K562 (cell line): ENCODE data around the gene NOPCHAP1.

Experiments
- EP300 ChIP-seq: IDR thresholded peaks from 2 replicates; pipeline ENCODE4 v1.6.1; 2012; ENCODE audit warnings: low read length, improper control_type of control experiment
- MYBL2 ChIP-seq, 2 experiments: fragments of 450-650 bp in 1 of 2; sonication (generic) in 1 of 2; formaldehyde crosslinking in 1 of 2; IDR thresholded peaks; 2 replicates each; pipeline versions ENCODE4 v1.6.1 to v1.8.1; 2017 to 2022; ENCODE audit warnings: borderline replicate concordance in 1 of 2, inconsistent platforms in 1 of 2, low read depth in 1 of 2, mild to moderate bottlenecking in 1 of 2, missing genetic modification reagents in 1 of 2, moderate library complexity in 1 of 2
- NCOR1 ChIP-seq: fragments of 450-650 bp; IDR thresholded peaks from 2 replicates; pipeline ENCODE4 v1.6.1; 2016; ENCODE audit warnings: mild to moderate bottlenecking, moderate library complexity
- RBM14 ChIP-seq: fragments of 200-400 bp; formaldehyde crosslinking; IDR thresholded peaks from 2 replicates; pipeline ENCODE4 v1.6.1; 2018; ENCODE audit warnings: low read depth, mild to moderate bottlenecking, low read length, moderate library complexity, borderline replicate concordance; ENCODE audit not compliant: insufficient read depth
- TRIM24 ChIP-seq, 2 experiments: fragments of 450-650 bp; IDR thresholded peaks; 2 replicates each; pipeline ENCODE4 v1.6.1; 2016
- TF ChIP-seq, protein P1 (sequence below): sonication (generic); formaldehyde crosslinking; IDR thresholded peaks from 2 replicates; pipeline ENCODE4 v1.8.1; 2022; ENCODE audit warnings: missing genetic modification reagents
- TF ChIP-seq, protein P2 (sequence below), 3 experiments: IDR thresholded peaks in 2 of 3; conservative IDR thresholded peaks in 1 of 3; 2 replicates each; pipeline ENCODE4 v1.5.1; 2011 to 2012; ENCODE audit warnings: low read length in 3 of 3, mild to moderate bottlenecking in 3 of 3, control low read depth in 2 of 3, improper control_type of control experiment in 1 of 3, inconsistent platforms in 1 of 3, low read depth in 1 of 3, mixed read lengths in 1 of 3, moderate library complexity in 1 of 3; ENCODE audit not compliant: insufficient read depth in 2 of 3

DNA sequence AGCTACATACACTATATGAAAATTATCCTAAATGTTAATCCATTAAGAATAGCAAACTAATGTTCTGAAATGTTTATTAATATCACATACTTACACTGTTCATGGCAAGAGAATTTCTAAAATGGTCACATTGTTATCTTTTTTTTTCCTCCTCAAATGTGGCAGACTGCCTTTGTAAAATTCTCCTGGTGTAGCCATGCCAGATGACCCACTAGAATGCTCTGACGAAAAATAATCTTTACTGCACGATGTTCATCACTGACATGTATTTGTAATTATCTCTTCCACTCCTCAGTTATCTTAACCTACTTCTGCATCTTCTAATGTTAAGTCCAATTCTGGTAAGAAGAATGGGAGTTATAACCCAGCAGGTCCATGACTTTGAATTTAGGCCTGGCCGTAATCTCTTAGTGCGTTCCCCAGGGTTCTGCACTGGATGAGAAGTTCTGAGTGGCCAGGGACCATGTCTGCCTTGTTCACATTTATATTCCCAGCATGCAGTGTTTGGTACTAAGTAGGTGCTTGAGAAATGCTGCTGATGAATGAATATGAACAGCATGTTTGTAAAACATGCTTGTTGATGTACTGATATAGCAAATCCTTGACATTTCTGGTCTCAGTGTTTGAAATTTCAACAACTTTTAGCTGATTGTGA, 46.7 kb downstream of the NOPCHAP1 start:
- TF ChIP-seq MYBL2 (IDR thresholded peaks at IDR 0.05; ENCODE audit: low read depth), result no peak
- no peak for TF ChIP-seq MYBL2 (CRISPR knock-in tag; IDR thresholded peaks at IDR 0.05; ENCODE audit: borderline replicate concordance)
- TF ChIP-seq, protein P1, sequence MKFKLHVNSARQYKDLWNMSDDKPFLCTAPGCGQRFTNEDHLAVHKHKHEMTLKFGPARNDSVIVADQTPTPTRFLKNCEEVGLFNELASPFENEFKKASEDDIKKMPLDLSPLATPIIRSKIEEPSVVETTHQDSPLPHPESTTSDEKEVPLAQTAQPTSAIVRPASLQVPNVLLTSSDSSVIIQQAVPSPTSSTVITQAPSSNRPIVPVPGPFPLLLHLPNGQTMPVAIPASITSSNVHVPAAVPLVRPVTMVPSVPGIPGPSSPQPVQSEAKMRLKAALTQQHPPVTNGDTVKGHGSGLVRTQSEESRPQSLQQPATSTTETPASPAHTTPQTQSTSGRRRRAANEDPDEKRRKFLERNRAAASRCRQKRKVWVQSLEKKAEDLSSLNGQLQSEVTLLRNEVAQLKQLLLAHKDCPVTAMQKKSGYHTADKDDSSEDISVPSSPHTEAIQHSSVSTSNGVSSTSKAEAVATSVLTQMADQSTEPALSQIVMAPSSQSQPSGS (CRISPR knock-in tag), result no peak
- no peak for TF ChIP-seq EP300
- TF ChIP-seq, protein P2, sequence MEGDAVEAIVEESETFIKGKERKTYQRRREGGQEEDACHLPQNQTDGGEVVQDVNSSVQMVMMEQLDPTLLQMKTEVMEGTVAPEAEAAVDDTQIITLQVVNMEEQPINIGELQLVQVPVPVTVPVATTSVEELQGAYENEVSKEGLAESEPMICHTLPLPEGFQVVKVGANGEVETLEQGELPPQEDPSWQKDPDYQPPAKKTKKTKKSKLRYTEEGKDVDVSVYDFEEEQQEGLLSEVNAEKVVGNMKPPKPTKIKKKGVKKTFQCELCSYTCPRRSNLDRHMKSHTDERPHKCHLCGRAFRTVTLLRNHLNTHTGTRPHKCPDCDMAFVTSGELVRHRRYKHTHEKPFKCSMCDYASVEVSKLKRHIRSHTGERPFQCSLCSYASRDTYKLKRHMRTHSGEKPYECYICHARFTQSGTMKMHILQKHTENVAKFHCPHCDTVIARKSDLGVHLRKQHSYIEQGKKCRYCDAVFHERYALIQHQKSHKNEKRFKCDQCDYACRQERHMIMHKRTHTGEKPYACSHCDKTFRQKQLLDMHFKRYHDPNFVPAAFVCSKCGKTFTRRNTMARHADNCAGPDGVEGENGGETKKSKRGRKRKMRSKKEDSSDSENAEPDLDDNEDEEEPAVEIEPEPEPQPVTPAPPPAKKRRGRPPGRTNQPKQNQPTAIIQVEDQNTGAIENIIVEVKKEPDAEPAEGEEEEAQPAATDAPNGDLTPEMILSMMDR (IDR thresholded peaks at IDR 0.05 in 2 of 3, conservative IDR thresholded peaks at IDR 0.05 in 1 of 3; ENCODE audit: insufficient read depth in 2 of 3, low read depth in 1 of 3, low read length in 3 of 3), result no peak
- no peak for TF ChIP-seq TRIM24 (IDR thresholded peaks at IDR 0.05)
- TF ChIP-seq RBM14, result no peak
- no peak for TF ChIP-seq NCOR1
